GM23338 (cell line): ENCODE measurements around the gene GLTP.

Source experiments
- CREB1 ChIP-seq: fragments of 250-450 bp; sonication (Bioruptor Pico); IDR thresholded peaks from 2 replicates; pipeline ENCODE4 v1.5.0; 2020; ENCODE audit warnings: low read depth, mild to moderate bottlenecking, moderate library complexity
- EZH2 ChIP-seq: fragments of 200-600 bp; sonication (generic); IDR thresholded peaks from one replicate; pipeline ENCODE4 v1.8.0; 2017; ENCODE audit warnings: antibody characterized with exemption, mild to moderate bottlenecking, low read depth; ENCODE audit not compliant: unreplicated experiment
- EZH2phosphoT487 ChIP-seq: fragments of 200-600 bp; sonication (generic); IDR thresholded peaks from one replicate; pipeline ENCODE4 v1.8.1; 2018; ENCODE audit warnings: antibody characterized with exemption; ENCODE audit not compliant: unreplicated experiment
- POLR2AphosphoS5 ChIP-seq: IDR thresholded peaks from 2 replicates; pipeline ENCODE4 v1.6.1; 2016; ENCODE audit warnings: antibody characterized with exemption, low read depth
- TF ChIP-seq, protein P1 (sequence below), 2 experiments: fragments of 200-600 bp in 1 of 2; sonication (generic) in 1 of 2; conservative IDR thresholded peaks; 2 replicates each; pipeline versions ENCODE4 v1.5.1 to v1.6.1; 2016 to 2017; ENCODE audit warnings: antibody characterized with exemption in 2 of 2, low read depth in 2 of 2, mild to moderate bottlenecking in 2 of 2, moderate library complexity in 1 of 2

DNA sequence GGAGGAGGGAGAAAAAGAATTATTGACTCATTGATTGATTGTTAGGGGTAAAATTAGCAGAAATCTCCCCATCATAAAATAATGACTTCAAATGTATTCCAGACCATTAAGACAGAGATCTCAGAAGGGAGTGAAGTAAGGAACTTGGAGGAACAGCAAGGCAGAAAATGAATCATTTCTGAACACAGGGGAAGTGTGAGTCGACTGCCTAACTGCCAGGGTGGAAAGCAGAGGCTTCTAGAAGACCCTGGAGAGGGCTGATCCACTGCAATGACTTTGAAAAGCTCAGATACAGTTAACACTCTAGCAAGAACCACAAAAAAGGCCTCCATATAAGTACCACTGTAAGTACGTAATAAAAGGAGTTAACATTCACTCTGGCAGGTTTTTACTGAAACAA is 9.7 kb downstream of the GLTP start:
- TF ChIP-seq, protein P1, sequence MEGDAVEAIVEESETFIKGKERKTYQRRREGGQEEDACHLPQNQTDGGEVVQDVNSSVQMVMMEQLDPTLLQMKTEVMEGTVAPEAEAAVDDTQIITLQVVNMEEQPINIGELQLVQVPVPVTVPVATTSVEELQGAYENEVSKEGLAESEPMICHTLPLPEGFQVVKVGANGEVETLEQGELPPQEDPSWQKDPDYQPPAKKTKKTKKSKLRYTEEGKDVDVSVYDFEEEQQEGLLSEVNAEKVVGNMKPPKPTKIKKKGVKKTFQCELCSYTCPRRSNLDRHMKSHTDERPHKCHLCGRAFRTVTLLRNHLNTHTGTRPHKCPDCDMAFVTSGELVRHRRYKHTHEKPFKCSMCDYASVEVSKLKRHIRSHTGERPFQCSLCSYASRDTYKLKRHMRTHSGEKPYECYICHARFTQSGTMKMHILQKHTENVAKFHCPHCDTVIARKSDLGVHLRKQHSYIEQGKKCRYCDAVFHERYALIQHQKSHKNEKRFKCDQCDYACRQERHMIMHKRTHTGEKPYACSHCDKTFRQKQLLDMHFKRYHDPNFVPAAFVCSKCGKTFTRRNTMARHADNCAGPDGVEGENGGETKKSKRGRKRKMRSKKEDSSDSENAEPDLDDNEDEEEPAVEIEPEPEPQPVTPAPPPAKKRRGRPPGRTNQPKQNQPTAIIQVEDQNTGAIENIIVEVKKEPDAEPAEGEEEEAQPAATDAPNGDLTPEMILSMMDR (conservative IDR thresholded peaks at IDR 0.05; ENCODE audit: low read depth in 2 of 2), result no peak
- TF ChIP-seq POLR2AphosphoS5, result no peak
- no peak for TF ChIP-seq EZH2
- TF ChIP-seq CREB1, result no peak
- no peak for TF ChIP-seq EZH2phosphoT487
